ENCODE data around the gene KRTAP5-2.

GRCh38 chr11:1565904-1566247, 32.2 kb downstream of the KRTAP5-2 start:
- TF ChIP-seq CTCF (IDR thresholded peaks at IDR 0.05; ENCODE audit: low read length), result no peak
- TF ChIP-seq EZH2 (IDR thresholded peaks at IDR 0.05; ENCODE audit: borderline replicate concordance, low read length), result no peak

All from OCI-LY1 (cell line).